CD14-positive monocyte (primary cell): ENCODE results near the gene WDR70. TPM values are rescaled to one million over a fixed set of nuclear protein-coding genes. Genes with fewer than 3 reads are reported as not detected.

Experiments
- DNase-seq, 3 donors: peaks; one replicate each; pipeline ENCODE4 v3.0.0-alpha.2; 2011 to 2022
- H2AFZ ChIP-seq: 2 replicates; pipeline ENCODE4 v1.6.0; 2012; ENCODE audit warnings: mild to moderate bottlenecking, low read depth, low read length, inconsistent platforms; ENCODE audit not compliant: insufficient read depth, poor library complexity, severe bottlenecking
- H3K27ac ChIP-seq, 2 donors: 1 replicate in 1 of 2; 2 replicates in 1 of 2; pipeline ENCODE4 v1.5.1; 2012 to 2013; ENCODE audit warnings: low read length in 2 of 2, control low read depth in 1 of 2, inconsistent platforms in 1 of 2, low read depth in 1 of 2, mild to moderate bottlenecking in 1 of 2
- H3K27me3 ChIP-seq, 2 donors: one replicate each; pipeline versions ENCODE4 v1.6.0 to v1.6.1; 2011 to 2013; ENCODE audit warnings: low read length in 2 of 2; ENCODE audit not compliant: control insufficient read depth in 2 of 2, insufficient read depth in 2 of 2
- H3K36me3 ChIP-seq, 2 donors: replicated peaks in 1 of 2; 1 replicate in 1 of 2; 2 replicates in 1 of 2; pipeline versions ENCODE4 v1.5.1 to v1.6.1; 2012 to 2013; ENCODE audit warnings: low read length in 2 of 2, control low read depth in 1 of 2, inconsistent platforms in 1 of 2, mild to moderate bottlenecking in 1 of 2; ENCODE audit not compliant: insufficient read depth in 2 of 2, control insufficient read depth in 1 of 2
- H3K4me1 ChIP-seq, 2 donors: 1 replicate in 1 of 2; 2 replicates in 1 of 2; pipeline versions ENCODE4 v1.5.1 to v1.6.1; 2012 to 2013; ENCODE audit warnings: low read length in 2 of 2, control low read depth in 1 of 2, inconsistent platforms in 1 of 2, mild to moderate bottlenecking in 1 of 2, moderate library complexity in 1 of 2; ENCODE audit not compliant: insufficient read depth in 2 of 2, control insufficient read depth in 1 of 2
- H3K4me2 ChIP-seq: replicated peaks from 2 replicates; pipeline ENCODE3; 2012; ENCODE audit warnings: low read length, moderate library complexity, mild to moderate bottlenecking; ENCODE audit not compliant: poor library complexity, severe bottlenecking; ENCODE audit errors: extremely low read depth
- H3K4me3 ChIP-seq, 3 experiments: fragments of 200-600 bp in 1 of 3; sonication (generic) in 1 of 3; replicated peaks in 1 of 3; 1 replicate in 2 of 3; 2 replicates in 1 of 3; pipeline ENCODE4 v1.5.1; 2011 to 2013; ENCODE audit warnings: low read length in 3 of 3, mild to moderate bottlenecking in 3 of 3, control low read depth in 2 of 3, low read depth in 2 of 3, inconsistent platforms in 1 of 3, moderate library complexity in 1 of 3
- H3K79me2 ChIP-seq: 2 replicates; pipeline ENCODE4 v1.6.0; 2012; ENCODE audit warnings: mild to moderate bottlenecking, control low read depth, inconsistent platforms, low read length, moderate library complexity; ENCODE audit not compliant: insufficient read depth
- H3K9ac ChIP-seq: 2 replicates; pipeline ENCODE4 v1.6.0; 2017; ENCODE audit warnings: low read length, mild to moderate bottlenecking; ENCODE audit not compliant: insufficient read depth, poor library complexity, severe bottlenecking
- H3K9me3 ChIP-seq, 2 donors: replicated peaks in 1 of 2; 1 replicate in 1 of 2; 2 replicates in 1 of 2; pipeline versions ENCODE4 v1.5.1 to v1.6.1; 2012 to 2013; ENCODE audit warnings: low read length in 2 of 2, control low read depth in 1 of 2; ENCODE audit not compliant: control insufficient read depth in 1 of 2, insufficient read depth in 1 of 2
- H4K20me1 ChIP-seq: 2 replicates; pipeline ENCODE4 v1.6.0; 2012; ENCODE audit warnings: mild to moderate bottlenecking, low read length, control low read depth, moderate library complexity; ENCODE audit not compliant: insufficient read depth
- H3K27ac Mint-ChIP-seq, 7 donors: one replicate each; pipeline ENCODE4 v1.8.0; 2020; ENCODE audit warnings: mild to moderate bottlenecking in 7 of 7, mixed read lengths in 7 of 7, moderate library complexity in 6 of 7, inconsistent platforms in 2 of 7
- H3K27me3 Mint-ChIP-seq, 3 donors: one replicate each; pipeline ENCODE4 v1.8.0; 2021 to 2022; ENCODE audit warnings: low read depth in 3 of 3, mild to moderate bottlenecking in 3 of 3, mixed read lengths in 3 of 3, moderate library complexity in 3 of 3, inconsistent platforms in 1 of 3
- H3K36me3 Mint-ChIP-seq, 2 donors: one replicate each; pipeline ENCODE4 v1.8.0; 2020; ENCODE audit warnings: mixed read lengths in 2 of 2, inconsistent platforms in 1 of 2, mild to moderate bottlenecking in 1 of 2
- H3K4me1 Mint-ChIP-seq: one replicate; pipeline ENCODE4 v1.8.0; 2020; ENCODE audit warnings: mild to moderate bottlenecking, mixed read lengths
- H3K4me3 Mint-ChIP-seq, 2 donors: one replicate each; pipeline ENCODE4 v1.8.0; 2020; ENCODE audit warnings: mild to moderate bottlenecking in 2 of 2, mixed read lengths in 2 of 2, moderate library complexity in 1 of 2
- H3K9me3 Mint-ChIP-seq, 7 donors: one replicate each; pipeline ENCODE4 v1.8.0; 2020 to 2022; ENCODE audit warnings: mixed read lengths in 7 of 7, mild to moderate bottlenecking in 6 of 7, moderate library complexity in 6 of 7, inconsistent platforms in 2 of 7
- WGBS: methylation state at CpG from one replicate; pipeline ENCODE4 v1.1.5; 2013; ENCODE audit warnings: missing lambda C conversion rate; ENCODE audit not compliant: insufficient coverage; 5-methylcytosine and 5-hydroxymethylcytosine counted together
- intact Hi-C, 2 donors: fragments of 100-400 bp; cut with micrococcal nuclease; formaldehyde crosslinking; loops; one replicate each; pipeline versions ENCODE4 v1.15.0 to v1.15.1; 2023
- polyA plus RNA-seq, 3 donors: library from polyadenylated mRNA; depleted of rRNA in 1 of 3; unstranded in 2 of 3; stranded (reverse) in 1 of 3; fragments of 300-500 nt in 2 of 3; fragments of >200 nt in 1 of 3; fragmentation: Illumina TruSeq in 2 of 3; gene quantifications; 1 replicate in 2 of 3; 2 replicates in 1 of 3; pipeline ENCODE4 v1.2.3, GENCODE V29; 2012 to 2021
- TF ChIP-seq, protein P1 (sequence below): fragments of 200-600 bp; IDR thresholded peaks from one replicate; pipeline ENCODE4 v1.8.0; 2022; ENCODE audit warnings: antibody characterized with exemption, mild to moderate bottlenecking

Gene WDR70
- polyA plus RNA-seq, 3 donors = 13.1 to 21.0 (median 19.1) TPM

GRCh38 chr5:37725185-37725584 lies 346.1 kb downstream of the WDR70 start:
- Histone ChIP-seq H3K27me3 (no peaks in the 10 kb centered on the region), H3K9ac (no peak overlapping the region), H3K36me3 (peaks cover 30 to 57% of the 10 kb centered on the region in 2 donors), H3K9me3 (no peaks in the 10 kb centered on the region), H3K4me1 (peaks cover 23 to 28% of the 10 kb centered on the region in 2 donors), H3K79me2 (no peaks in the 10 kb centered on the region), H4K20me1 (no peaks in the 10 kb centered on the region), H3K4me3 (no peak overlapping the region), H3K4me2 (no peak overlapping the region), H3K27ac (no peak overlapping the region), H2AFZ (no peak overlapping the region)
- H3K9me3 Mint-ChIP-seq = no peaks in the 10 kb centered on the region
- H3K4me3 Mint-ChIP-seq = no peak overlapping the region
- H3K36me3 Mint-ChIP-seq = peaks cover 54 to 60% of the 10 kb centered on the region in 2 donors
- TF ChIP-seq, protein P1, sequence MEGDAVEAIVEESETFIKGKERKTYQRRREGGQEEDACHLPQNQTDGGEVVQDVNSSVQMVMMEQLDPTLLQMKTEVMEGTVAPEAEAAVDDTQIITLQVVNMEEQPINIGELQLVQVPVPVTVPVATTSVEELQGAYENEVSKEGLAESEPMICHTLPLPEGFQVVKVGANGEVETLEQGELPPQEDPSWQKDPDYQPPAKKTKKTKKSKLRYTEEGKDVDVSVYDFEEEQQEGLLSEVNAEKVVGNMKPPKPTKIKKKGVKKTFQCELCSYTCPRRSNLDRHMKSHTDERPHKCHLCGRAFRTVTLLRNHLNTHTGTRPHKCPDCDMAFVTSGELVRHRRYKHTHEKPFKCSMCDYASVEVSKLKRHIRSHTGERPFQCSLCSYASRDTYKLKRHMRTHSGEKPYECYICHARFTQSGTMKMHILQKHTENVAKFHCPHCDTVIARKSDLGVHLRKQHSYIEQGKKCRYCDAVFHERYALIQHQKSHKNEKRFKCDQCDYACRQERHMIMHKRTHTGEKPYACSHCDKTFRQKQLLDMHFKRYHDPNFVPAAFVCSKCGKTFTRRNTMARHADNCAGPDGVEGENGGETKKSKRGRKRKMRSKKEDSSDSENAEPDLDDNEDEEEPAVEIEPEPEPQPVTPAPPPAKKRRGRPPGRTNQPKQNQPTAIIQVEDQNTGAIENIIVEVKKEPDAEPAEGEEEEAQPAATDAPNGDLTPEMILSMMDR = no peak
- intact Hi-C loops = no loop called here
- H3K27me3 Mint-ChIP-seq = no peaks in the 10 kb centered on the region
- H3K27ac Mint-ChIP-seq = peak overlapping the region in 1 of 7 donors; percentile 17
- DNase-seq = no peak
- 100% methylated on average over 1 of the region's 2 CpGs for WGBS
- H3K4me1 Mint-ChIP-seq = peaks cover 30% of the 10 kb centered on the region

- H3K27ac Mint-ChIP-seq = peak overlapping the region in 1 of 7 donors; percentile 6
- H4K20me1 ChIP-seq = no peaks in the 10 kb centered on the region
Measured at GRCh38 chr5:37727238-37727637, 348.1 kb downstream of the WDR70 start.

More at GRCh38 chr5:37727238-37727637, 348.1 kb downstream of the WDR70 start:
- TF ChIP-seq, protein P1 = no peak
- Mint-ChIP-seq H3K36me3 (peaks cover 57 to 58% of the 10 kb centered on the region in 2 donors), H3K4me3 (no peak overlapping the region), H3K27me3 (no peaks in the 10 kb centered on the region), H3K9me3 (no peaks in the 10 kb centered on the region), H3K4me1 (peaks cover 13% of the 10 kb centered on the region)
- Histone ChIP-seq H3K36me3 (peaks cover 30 to 71% of the 10 kb centered on the region in 2 donors), H3K4me1 (peaks cover 12 to 13% of the 10 kb centered on the region in 2 donors), H2AFZ (no peak overlapping the region), H3K4me3 (no peak overlapping the region), H3K9ac (no peak overlapping the region), H3K79me2 (no peaks in the 10 kb centered on the region), H3K27ac (no peak overlapping the region), H3K9me3 (no peaks in the 10 kb centered on the region), H3K4me2 (no peak overlapping the region), H3K27me3 (no peaks in the 10 kb centered on the region)
- DNase-seq = no peak
- intact Hi-C loops = no loop called here
- WGBS = no CpG with 5 or more reads among the region's 3 CpGs
